Measurements from ENCODE around the gene SEC23IP.

Gene SEC23IP

DNA sequence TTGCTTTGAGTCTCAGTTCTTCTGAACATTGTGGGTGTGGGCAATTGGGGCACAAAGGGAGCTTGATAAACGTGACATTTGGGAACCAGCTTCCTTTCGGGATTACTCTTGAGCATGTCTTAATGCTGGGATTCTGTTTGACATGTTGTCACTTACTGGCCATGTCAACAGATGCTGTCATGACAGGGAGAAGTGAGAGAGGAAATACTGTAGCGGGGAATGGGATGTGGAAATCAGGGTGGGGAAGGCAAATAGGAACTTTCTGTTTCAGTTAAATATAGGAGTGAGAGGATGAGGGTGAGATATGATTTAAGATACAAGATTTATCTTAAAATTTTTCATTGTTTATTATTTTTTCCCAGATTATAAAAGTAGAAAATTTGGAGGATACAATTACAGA is 83.9 kb downstream of the SEC23IP start:
- TF ChIP-seq, protein P1, sequence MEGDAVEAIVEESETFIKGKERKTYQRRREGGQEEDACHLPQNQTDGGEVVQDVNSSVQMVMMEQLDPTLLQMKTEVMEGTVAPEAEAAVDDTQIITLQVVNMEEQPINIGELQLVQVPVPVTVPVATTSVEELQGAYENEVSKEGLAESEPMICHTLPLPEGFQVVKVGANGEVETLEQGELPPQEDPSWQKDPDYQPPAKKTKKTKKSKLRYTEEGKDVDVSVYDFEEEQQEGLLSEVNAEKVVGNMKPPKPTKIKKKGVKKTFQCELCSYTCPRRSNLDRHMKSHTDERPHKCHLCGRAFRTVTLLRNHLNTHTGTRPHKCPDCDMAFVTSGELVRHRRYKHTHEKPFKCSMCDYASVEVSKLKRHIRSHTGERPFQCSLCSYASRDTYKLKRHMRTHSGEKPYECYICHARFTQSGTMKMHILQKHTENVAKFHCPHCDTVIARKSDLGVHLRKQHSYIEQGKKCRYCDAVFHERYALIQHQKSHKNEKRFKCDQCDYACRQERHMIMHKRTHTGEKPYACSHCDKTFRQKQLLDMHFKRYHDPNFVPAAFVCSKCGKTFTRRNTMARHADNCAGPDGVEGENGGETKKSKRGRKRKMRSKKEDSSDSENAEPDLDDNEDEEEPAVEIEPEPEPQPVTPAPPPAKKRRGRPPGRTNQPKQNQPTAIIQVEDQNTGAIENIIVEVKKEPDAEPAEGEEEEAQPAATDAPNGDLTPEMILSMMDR (IDR thresholded peaks at IDR 0.05): no peak

DNA sequence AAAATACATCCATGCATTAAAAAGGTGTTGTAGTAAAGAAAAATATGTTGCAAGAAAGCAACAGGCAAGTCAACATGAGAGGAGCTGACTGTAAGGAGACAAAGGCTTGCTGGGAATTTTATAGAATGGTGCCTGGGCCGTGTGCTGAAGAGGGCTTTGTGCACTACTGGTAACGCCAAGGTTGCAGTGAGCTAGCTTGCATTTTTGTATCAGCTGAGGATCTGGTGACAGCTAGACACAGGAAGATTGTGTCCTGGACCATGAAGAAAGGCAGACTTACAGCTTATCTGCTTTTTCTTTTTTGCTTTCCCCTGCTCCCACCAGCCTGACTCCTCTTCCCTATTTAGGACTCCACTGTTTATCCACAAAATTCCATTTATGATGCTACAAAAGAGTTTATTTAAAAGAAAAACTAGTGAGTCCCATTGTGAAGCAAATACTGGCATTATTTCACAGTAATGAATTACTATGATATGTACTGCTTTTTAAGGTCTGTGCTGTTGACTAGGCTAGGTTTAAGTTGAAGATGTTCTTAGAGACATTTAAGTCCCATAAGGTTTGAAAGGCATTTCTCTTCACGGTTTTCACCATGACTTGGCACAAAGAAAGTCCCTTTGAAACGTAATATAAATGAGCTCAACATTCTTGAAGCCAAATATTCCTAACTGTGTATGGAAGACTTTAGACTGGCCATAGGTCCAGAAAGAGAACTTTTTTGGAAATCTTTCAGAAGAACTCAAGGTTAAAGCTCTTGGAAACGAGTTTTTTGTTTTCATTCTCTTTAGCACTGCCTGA is 88.6 kb downstream of the SEC23IP start:
- TF ChIP-seq, protein P1 (IDR thresholded peaks at IDR 0.05): no peak

DNA sequence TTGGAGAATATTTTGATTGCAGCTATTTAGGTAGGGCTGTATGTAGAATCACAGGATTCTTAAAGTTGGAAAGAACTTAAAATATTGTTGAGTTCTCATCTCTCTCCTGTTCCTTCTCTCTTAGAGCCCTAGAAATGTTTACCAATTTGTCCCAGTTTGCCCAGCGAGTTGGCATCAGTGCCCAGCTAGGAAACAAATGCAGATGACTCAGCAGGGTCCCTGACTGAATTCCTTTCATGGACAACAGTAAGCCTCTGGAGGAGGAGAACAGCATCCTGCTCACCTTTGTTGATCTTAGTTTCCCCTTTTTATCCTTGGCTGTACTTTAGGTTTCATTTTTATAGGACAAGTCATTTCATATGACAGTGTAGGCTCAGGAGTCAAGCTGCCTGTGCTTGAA is 89.3 kb downstream of the SEC23IP start:
- TF ChIP-seq, protein P1 (IDR thresholded peaks at IDR 0.05): no peak

DNA sequence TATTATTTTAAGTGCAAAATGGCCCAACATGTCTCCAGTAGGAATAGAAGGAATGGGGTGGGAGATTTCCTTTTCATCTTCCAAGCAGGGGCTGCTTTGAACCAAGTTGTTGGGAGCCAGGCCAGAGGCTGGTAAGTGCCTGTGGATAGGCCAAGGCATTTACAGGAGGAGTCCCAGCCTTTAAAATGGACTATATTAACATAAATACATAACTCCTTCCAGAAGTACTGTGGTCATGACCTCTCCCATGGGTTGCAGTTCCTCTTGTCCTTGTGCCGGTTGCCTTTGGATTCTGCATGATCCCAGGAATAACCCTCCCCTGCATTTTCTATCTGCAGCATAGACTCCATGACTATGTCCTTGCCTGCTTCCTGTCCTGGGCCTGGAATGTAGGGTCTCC is 95.8 kb downstream of the SEC23IP start:
- TF ChIP-seq, protein P1 (IDR thresholded peaks at IDR 0.05): no peak

DNA sequence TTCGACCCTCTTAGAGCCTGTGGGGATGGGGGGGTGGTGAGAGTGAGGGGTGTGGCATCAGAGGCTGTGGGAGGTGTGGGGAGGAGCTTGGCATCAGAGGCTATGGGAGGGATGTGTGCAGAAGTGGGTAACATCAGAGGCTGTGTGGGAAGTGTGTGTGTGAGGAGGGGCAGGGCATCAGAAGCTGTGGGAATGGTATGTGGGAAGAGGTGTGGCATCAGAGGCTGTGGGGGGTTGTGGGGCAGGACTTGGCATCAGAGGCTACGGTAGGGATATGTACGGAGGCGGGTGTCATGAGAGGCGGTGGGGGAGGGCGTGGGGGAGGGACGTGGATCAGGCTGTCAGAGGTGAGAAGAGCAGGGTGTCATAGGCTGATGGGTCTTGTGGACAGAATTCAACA is 97.4 kb downstream of the SEC23IP start:
- TF ChIP-seq, protein P1 (IDR thresholded peaks at IDR 0.05): no peak

DNA sequence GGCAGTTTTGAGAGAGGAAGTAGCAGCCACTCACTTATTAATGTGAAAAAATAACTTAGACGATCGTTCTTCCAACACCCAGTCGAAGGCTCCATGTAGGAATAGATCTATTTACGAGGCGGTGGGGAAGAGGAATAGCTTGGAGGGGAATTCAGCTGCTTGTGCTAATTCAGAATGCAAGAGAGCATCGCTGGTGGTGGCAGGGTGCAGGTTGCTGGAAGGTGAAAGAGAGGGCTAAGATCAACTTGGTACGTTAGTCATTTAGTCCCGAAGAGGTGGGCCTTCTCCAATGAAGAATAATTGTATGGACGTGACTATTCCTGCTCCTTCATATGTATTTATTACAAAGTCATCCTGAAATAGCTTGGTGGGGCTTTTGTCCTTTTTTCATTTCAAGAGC is 98.5 kb downstream of the SEC23IP start:
- TF ChIP-seq, protein P1 (IDR thresholded peaks at IDR 0.05): no peak

DNA sequence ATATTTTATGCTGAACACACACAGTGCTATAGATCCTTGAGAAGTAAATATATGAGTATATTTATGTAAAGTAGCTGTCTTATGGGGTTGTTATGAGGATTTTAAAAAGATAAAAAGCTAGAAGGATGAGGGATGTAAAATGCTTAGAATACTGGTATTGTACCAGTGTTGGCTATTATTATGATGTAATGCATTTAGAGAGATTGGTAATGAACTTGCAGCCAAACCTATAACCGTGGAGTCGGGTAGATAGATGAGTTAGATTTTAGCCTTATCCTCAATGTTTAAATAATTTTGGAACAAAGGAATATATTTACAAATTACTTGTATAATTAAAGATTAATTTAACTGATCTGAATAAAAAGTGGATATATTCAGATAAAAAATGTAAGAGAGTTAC is 99.3 kb downstream of the SEC23IP start:
- TF ChIP-seq, protein P1 (IDR thresholded peaks at IDR 0.05): no peak

Measured in LNCAP (cell line).